ENCODE data around the gene COX7A2.
A peak's percentile ranks its signal among the peaks of the same experiment; 100 is the strongest.

- peak in 2 of 3 donors; percentile 54 to 64 for TF ChIP-seq POLR2AphosphoS5 (IDR thresholded peaks at IDR 0.05)
- TF ChIP-seq, protein P1, sequence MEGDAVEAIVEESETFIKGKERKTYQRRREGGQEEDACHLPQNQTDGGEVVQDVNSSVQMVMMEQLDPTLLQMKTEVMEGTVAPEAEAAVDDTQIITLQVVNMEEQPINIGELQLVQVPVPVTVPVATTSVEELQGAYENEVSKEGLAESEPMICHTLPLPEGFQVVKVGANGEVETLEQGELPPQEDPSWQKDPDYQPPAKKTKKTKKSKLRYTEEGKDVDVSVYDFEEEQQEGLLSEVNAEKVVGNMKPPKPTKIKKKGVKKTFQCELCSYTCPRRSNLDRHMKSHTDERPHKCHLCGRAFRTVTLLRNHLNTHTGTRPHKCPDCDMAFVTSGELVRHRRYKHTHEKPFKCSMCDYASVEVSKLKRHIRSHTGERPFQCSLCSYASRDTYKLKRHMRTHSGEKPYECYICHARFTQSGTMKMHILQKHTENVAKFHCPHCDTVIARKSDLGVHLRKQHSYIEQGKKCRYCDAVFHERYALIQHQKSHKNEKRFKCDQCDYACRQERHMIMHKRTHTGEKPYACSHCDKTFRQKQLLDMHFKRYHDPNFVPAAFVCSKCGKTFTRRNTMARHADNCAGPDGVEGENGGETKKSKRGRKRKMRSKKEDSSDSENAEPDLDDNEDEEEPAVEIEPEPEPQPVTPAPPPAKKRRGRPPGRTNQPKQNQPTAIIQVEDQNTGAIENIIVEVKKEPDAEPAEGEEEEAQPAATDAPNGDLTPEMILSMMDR (IDR thresholded peaks at IDR 0.05 in 8 of 11, conservative IDR thresholded peaks at IDR 0.05 in 3 of 11), result no peak
Observed at GRCh38 chr6:75205776-75206575, 37.6 kb downstream of the COX7A2 start, which contains the start of gene COL12A1.

All from spleen (tissue), 7 donors.